Tibial artery (tissue), 4 donors: ENCODE measurements around the gene ST3GAL5.

ENCODE experiments used
- DNase-seq, 2 donors: peaks; one replicate each; pipeline ENCODE4 v3.0.0-alpha.2; 2019
- H3K27ac ChIP-seq, 2 donors: fragments of 200-600 bp; sonication (generic) in 1 of 2; 1 replicate in 1 of 2; 2 replicates in 1 of 2; pipeline ENCODE4 v1.5.1; 2018 to 2019; ENCODE audit warnings: mild to moderate bottlenecking in 1 of 2
- H3K27me3 ChIP-seq, 2 donors: fragments of 200-600 bp; sonication (generic) in 1 of 2; one replicate each; pipeline versions ENCODE4 v1.5.1 to v1.6.0; 2016 to 2019
- H3K36me3 ChIP-seq, 3 donors: fragments of 200-600 bp; sonication (generic) in 2 of 3; one replicate each; pipeline ENCODE4 v1.5.1; 2016 to 2019; ENCODE audit warnings: mild to moderate bottlenecking in 2 of 3
- H3K4me1 ChIP-seq, 4 donors: fragments of 200-600 bp; sonication (generic) in 2 of 4; 1 replicate in 3 of 4; 2 replicates in 1 of 4; pipeline ENCODE4 v1.5.1; 2016 to 2019
- H3K4me3 ChIP-seq, 2 donors: fragments of 200-600 bp; sonication (generic) in 1 of 2; 1 replicate in 1 of 2; 2 replicates in 1 of 2; pipeline ENCODE4 v1.5.1; 2018 to 2019; ENCODE audit warnings: mild to moderate bottlenecking in 2 of 2
- H3K9me3 ChIP-seq, 3 donors: fragments of 200-600 bp; sonication (generic) in 1 of 3; one replicate each; pipeline ENCODE4 v1.5.1; 2016 to 2019
- intact Hi-C: fragments of 100-400 bp; cut with DNase I; formaldehyde crosslinking; loops from one replicate; pipeline ENCODE4 v1.15.0; 2023; ENCODE audit warnings: low total_unique reads
- TF ChIP-seq, protein P1 (sequence below), 2 experiments: fragments of 200-600 bp in 1 of 2; fragments of 450-650 bp in 1 of 2; IDR thresholded peaks; one replicate each; pipeline ENCODE4 v1.5.1; 2017 to 2019; ENCODE audit warnings: antibody characterized with exemption in 2 of 2, mild to moderate bottlenecking in 1 of 2, moderate library complexity in 1 of 2

The ST3GAL5 gene

DNA sequence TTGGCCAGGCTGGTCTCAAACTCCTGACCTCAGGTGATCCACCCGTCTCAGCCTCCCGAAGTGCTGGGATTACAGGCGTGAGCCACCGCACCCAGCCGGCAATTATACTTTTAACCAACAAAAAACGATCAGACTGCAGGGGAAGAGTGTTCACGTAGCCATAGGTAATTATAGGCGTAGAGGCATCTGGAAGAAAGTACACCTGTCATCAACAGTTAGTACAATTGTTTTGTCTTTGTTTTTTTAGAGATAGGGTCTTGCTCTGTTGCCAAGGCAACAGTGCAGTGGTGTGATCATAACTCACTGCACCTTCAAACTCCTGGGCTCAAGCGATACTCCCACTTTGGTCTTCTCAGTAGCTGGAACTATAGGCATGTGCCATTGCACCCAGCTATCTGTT is 20.0 kb downstream of the ST3GAL5 start:
- H3K27me3 ChIP-seq: peaks cover 0 to 4% of the 10 kb centered on the region in 2 donors
- TF ChIP-seq, protein P1, sequence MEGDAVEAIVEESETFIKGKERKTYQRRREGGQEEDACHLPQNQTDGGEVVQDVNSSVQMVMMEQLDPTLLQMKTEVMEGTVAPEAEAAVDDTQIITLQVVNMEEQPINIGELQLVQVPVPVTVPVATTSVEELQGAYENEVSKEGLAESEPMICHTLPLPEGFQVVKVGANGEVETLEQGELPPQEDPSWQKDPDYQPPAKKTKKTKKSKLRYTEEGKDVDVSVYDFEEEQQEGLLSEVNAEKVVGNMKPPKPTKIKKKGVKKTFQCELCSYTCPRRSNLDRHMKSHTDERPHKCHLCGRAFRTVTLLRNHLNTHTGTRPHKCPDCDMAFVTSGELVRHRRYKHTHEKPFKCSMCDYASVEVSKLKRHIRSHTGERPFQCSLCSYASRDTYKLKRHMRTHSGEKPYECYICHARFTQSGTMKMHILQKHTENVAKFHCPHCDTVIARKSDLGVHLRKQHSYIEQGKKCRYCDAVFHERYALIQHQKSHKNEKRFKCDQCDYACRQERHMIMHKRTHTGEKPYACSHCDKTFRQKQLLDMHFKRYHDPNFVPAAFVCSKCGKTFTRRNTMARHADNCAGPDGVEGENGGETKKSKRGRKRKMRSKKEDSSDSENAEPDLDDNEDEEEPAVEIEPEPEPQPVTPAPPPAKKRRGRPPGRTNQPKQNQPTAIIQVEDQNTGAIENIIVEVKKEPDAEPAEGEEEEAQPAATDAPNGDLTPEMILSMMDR (IDR thresholded peaks at IDR 0.05): no peak
- no peak overlapping the region for H3K27ac ChIP-seq
- H3K4me1 ChIP-seq: no peaks in the 10 kb centered on the region
- H3K36me3 ChIP-seq: no peaks in the 10 kb centered on the region
- intact Hi-C loops: no loop called here
- H3K9me3 ChIP-seq: no peaks in the 10 kb centered on the region
- no peak overlapping the region for H3K4me3 ChIP-seq
- no peak for DNase-seq

DNA sequence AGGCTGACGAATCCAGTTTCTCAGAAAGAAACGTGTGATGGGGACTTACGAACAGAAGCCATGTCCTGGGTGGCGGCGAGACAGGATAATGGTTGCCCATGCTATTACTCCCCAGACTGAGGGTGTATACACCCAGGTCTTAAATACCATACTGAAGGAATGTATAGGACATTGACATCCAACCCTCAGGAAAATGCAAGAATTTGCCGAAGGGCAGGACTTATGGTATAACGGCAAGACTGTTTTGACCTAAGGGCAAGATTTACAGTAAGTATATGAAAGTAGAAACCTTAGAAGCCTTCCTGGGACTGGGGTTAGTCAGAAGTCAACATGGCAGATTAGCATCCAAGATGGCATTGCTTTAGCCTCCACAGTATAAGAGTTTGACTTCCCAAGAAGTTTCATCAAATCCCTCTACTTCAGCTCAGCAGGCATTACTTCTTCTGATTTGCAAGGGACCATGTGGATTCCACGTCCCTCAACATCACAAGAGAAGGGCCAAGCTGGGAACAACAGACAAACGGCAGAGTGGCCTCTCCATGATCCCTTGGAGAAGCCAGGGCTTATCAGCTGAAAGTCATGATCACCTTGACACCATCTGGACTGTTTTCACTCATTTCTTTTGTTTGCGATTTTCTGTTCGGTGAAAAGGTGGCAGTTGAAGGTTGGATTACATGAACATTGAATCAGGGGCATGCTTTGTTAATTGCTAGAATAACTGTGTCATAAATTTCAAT is 21.1 kb downstream of the ST3GAL5 start:
- intact Hi-C loops: no loop called here
- no peak for DNase-seq
- Histone ChIP-seq H3K4me3 (no peak overlapping the region), H3K4me1 (no peaks in the 10 kb centered on the region), H3K27me3 (peaks cover 0 to 3% of the 10 kb centered on the region in 2 donors), H3K9me3 (no peaks in the 10 kb centered on the region), H3K36me3 (peaks cover 0 to 3% (median 0%) of the 10 kb centered on the region in 3 donors), H3K27ac (no peak overlapping the region)
- TF ChIP-seq, protein P1 (IDR thresholded peaks at IDR 0.05): no peak

DNA sequence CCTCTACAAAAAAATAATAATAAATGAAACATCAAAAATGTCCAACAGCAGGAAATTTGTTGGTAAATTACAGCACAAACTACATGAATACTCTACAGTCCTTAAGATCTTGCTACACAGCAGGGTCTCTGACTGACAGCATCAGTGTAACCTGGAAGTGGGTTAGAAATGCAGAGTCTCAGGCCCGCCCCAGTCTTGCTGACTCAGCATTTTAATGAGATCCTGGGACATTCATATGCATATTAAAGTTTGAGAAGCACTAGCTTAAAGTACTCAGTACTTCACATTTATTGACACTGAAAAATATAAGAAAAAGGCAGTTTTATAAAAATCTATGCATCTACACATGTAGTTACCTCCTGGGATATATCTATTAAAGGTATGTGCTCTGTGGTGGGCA is 21.7 kb downstream of the ST3GAL5 start:
- H3K4me3 ChIP-seq: no peak overlapping the region
- no peak overlapping the region for H3K27ac ChIP-seq
- no peaks in the 10 kb centered on the region for H3K4me1 ChIP-seq
- no peak for DNase-seq
- TF ChIP-seq, protein P1 (IDR thresholded peaks at IDR 0.05): no peak
- intact Hi-C loops: no loop called here
- peaks cover 0 to 9% (median 0%) of the 10 kb centered on the region in 3 donors for H3K36me3 ChIP-seq
- no peaks in the 10 kb centered on the region for H3K9me3 ChIP-seq
- no peaks in the 10 kb centered on the region for H3K27me3 ChIP-seq

DNA sequence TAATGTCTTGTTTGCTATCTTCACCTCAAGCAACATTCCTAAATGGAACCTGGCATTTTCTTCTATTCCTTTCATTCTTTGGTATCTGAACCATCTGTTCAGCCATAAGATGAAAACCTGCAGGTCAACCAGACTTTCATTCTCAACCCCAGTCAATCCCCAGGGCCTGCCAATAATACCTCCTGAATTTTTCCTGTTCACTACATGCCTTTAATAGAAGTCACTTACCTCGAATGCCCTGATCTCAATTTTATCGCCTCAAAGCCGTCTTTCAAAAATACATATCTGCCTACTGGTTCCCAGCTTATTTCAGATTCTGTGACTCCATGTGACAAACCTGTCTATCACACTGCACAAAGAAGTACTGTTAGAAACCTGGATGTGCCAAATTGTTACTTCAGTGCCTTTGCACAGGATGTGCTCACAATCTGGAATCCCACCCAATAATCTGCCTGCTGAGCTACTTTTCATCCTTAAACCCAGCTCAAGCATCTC is 22.6 kb downstream of the ST3GAL5 start:
- intact Hi-C loops: no loop called here
- H3K4me3 ChIP-seq: no peak overlapping the region
- H3K9me3 ChIP-seq: no peaks in the 10 kb centered on the region
- no peak overlapping the region for H3K27ac ChIP-seq
- no peak for DNase-seq
- H3K4me1 ChIP-seq: no peaks in the 10 kb centered on the region
- H3K27me3 ChIP-seq: no peaks in the 10 kb centered on the region
- peaks cover 0 to 9% (median 0%) of the 10 kb centered on the region in 3 donors for H3K36me3 ChIP-seq
- TF ChIP-seq, protein P1 (IDR thresholded peaks at IDR 0.05): no peak

DNA sequence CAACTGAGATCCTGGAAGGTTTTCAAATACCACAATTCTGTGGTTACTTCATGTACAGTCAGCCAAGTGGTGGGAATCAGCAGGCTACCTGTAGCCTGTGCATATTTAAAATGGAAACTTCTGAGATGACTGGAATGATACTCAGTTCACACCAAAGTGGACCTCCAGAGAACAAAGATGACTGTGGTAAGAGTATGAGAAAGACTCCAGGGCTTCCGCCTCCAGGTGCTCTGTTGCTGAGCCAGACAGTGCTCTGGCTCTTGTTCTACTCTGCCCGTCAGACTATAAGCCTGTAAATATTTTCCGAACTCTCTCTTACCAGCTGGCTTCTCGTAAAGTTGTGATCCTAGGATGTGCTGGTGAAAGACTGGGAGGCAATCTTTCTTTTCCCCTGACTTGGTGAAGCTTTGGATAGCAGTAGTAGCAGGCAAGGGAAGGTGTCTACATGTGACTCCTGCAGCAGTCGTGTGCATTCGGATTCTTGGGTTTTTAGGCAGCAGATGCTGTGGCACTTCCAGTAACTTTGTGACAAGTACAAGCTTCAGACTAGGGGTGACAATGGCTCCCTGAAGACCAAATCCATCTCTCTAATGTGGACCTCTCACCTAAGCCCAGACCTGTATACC is 23.1 kb downstream of the ST3GAL5 start:
- TF ChIP-seq, protein P1 (IDR thresholded peaks at IDR 0.05): no peak
- Histone ChIP-seq H3K36me3 (peaks cover 0 to 9% (median 0%) of the 10 kb centered on the region in 3 donors), H3K9me3 (no peaks in the 10 kb centered on the region), H3K27ac (no peak overlapping the region), H3K4me1 (no peaks in the 10 kb centered on the region), H3K4me3 (no peak overlapping the region), H3K27me3 (no peaks in the 10 kb centered on the region)
- intact Hi-C loops: no loop called here
- DNase-seq: no peak
